ENCODE measurements around the gene ZNF341. TPM values are rescaled to one million over a fixed set of nuclear protein-coding genes. Genes with fewer than 3 reads are reported as not detected.
A peak's percentile ranks its signal among the peaks of the same experiment; 100 is the strongest.

The ZNF341 gene
- total RNA-seq, 1 donor from 2014 or later = 2.8 TPM

- H3K4me3 Mint-ChIP-seq (ENCODE audit: unreplicated experiment) = no peak overlapping the region
- H3K4me1 Mint-ChIP-seq (ENCODE audit: low read depth) = peaks cover 42% of the 10 kb centered on the region
- no peaks in the 10 kb centered on the region for H3K27me3 Mint-ChIP-seq (ENCODE audit: low read depth)
- H3K27ac Mint-ChIP-seq (ENCODE audit: unreplicated experiment) = no peak overlapping the region
- TF ChIP-seq CTCF (IDR thresholded peaks at IDR 0.05) = no peak
- H3K36me3 Mint-ChIP-seq (ENCODE audit: low read depth) = peaks cover 2% of the 10 kb centered on the region
- H3K9me3 Mint-ChIP-seq (ENCODE audit: low read depth) = no peaks in the 10 kb centered on the region
- DNase-seq (ENCODE audit: low spot score) = no peak
These were observed 89.6 kb downstream of the ZNF341 start for GRCh38 chr20:33821270-33821836.

GRCh38 chr20:33822423-33822822 lies 90.6 kb downstream of the ZNF341 start:
- Mint-ChIP-seq H3K4me1 (ENCODE audit: low read depth) (peaks cover 43% of the 10 kb centered on the region), H3K36me3 (ENCODE audit: low read depth) (peaks cover 2% of the 10 kb centered on the region), H3K9me3 (ENCODE audit: low read depth) (no peaks in the 10 kb centered on the region), H3K4me3 (ENCODE audit: unreplicated experiment) (no peak overlapping the region), H3K27ac (ENCODE audit: unreplicated experiment) (no peak overlapping the region), H3K27me3 (ENCODE audit: low read depth) (no peaks in the 10 kb centered on the region)
- TF ChIP-seq CTCF (IDR thresholded peaks at IDR 0.05) = no peak
- no peak for DNase-seq (ENCODE audit: low spot score)

GRCh38 chr20:33822991-33823390 lies 91.2 kb downstream of the ZNF341 start:
- peaks cover 43% of the 10 kb centered on the region for H3K4me1 Mint-ChIP-seq (ENCODE audit: low read depth)
- no peak for TF ChIP-seq CTCF (IDR thresholded peaks at IDR 0.05)
- H3K9me3 Mint-ChIP-seq (ENCODE audit: low read depth) = no peaks in the 10 kb centered on the region

GRCh38 chr20:33824852-33825251 lies 93.1 kb downstream of the ZNF341 start:
- H3K9me3 Mint-ChIP-seq (ENCODE audit: low read depth) = no peaks in the 10 kb centered on the region
- H3K36me3 Mint-ChIP-seq (ENCODE audit: low read depth) = peaks cover 2% of the 10 kb centered on the region
- DNase-seq (ENCODE audit: low spot score) = no peak
- H3K27me3 Mint-ChIP-seq (ENCODE audit: low read depth) = no peaks in the 10 kb centered on the region
- no peak for TF ChIP-seq CTCF (IDR thresholded peaks at IDR 0.05)
- no peak overlapping the region for H3K4me3 Mint-ChIP-seq (ENCODE audit: unreplicated experiment)
- H3K27ac Mint-ChIP-seq (ENCODE audit: unreplicated experiment) = no peak overlapping the region
- H3K4me1 Mint-ChIP-seq (ENCODE audit: low read depth) = peaks cover 60% of the 10 kb centered on the region

More at GRCh38 chr20:33822991-33823390, 91.2 kb downstream of the ZNF341 start:
- Mint-ChIP-seq H3K4me3 (ENCODE audit: unreplicated experiment) (no peak overlapping the region), H3K27me3 (ENCODE audit: low read depth) (no peaks in the 10 kb centered on the region), H3K27ac (ENCODE audit: unreplicated experiment) (no peak overlapping the region), H3K36me3 (ENCODE audit: low read depth) (peaks cover 2% of the 10 kb centered on the region)
- no peak for DNase-seq (ENCODE audit: low spot score)

- DNase-seq (ENCODE audit: low spot score) = no peak
- no peaks in the 10 kb centered on the region for H3K36me3 Mint-ChIP-seq (ENCODE audit: low read depth)
- no peaks in the 10 kb centered on the region for H3K9me3 Mint-ChIP-seq (ENCODE audit: low read depth)
- H3K4me3 Mint-ChIP-seq (ENCODE audit: unreplicated experiment) = no peak overlapping the region
- TF ChIP-seq CTCF (IDR thresholded peaks at IDR 0.05) = no peak
- no peaks in the 10 kb centered on the region for H3K27me3 Mint-ChIP-seq (ENCODE audit: low read depth)
- peak overlapping the region; percentile 69 for H3K27ac Mint-ChIP-seq (ENCODE audit: unreplicated experiment)
- H3K4me1 Mint-ChIP-seq (ENCODE audit: low read depth) = peaks cover 62% of the 10 kb centered on the region
These were observed 93.8 kb downstream of the ZNF341 start for GRCh38 chr20:33825340-33826269.

Measured in chondrocyte (in vitro differentiated cells).